ENCODE data around the gene SEMA3D. TPM values are rescaled to one million over a fixed set of nuclear protein-coding genes. Genes with fewer than 3 reads are reported as not detected.

The SEMA3D gene
- total RNA-seq, 1 experiment from 2014 or later: 1.4 TPM

GRCh38 chr7:84970670-84971069 lies 216.2 kb downstream of the SEMA3D start:
- TF ChIP-seq EZH2 (IDR thresholded peaks at IDR 0.05) (no peak), YY1 (IDR thresholded peaks at IDR 0.05; ENCODE audit: extremely low read depth, insufficient replicate concordance, low read depth, low read length) (no peak), CEBPB (IDR thresholded peaks at IDR 0.05; ENCODE audit: low read depth) (no peak), CBX3 (IDR thresholded peaks at IDR 0.05; ENCODE audit: low read depth) (no peak), ELF1 (IDR thresholded peaks at IDR 0.05; ENCODE audit: borderline replicate concordance, low read depth) (no peak), SP1 (IDR thresholded peaks at IDR 0.05; ENCODE audit: low read depth) (no peak), ZFX (IDR thresholded peaks at IDR 0.05) (no peak), POLR2A (IDR thresholded peaks at IDR 0.05; ENCODE audit: borderline replicate concordance, extremely low read depth, insufficient read depth, insufficient read length) (no peak), EGR1 (IDR thresholded peaks at IDR 0.05; ENCODE audit: low read depth) (no peak), JUND (IDR thresholded peaks at IDR 0.05) (no peak), MAX (IDR thresholded peaks at IDR 0.05) (no peak), EZH2phosphoT487 (IDR thresholded peaks at IDR 0.05; ENCODE audit: borderline replicate concordance) (no peak), RAD21 (IDR thresholded peaks at IDR 0.05; ENCODE audit: low read depth) (no peak), REST (IDR thresholded peaks at IDR 0.05; ENCODE audit: low read depth) (no peak), CTCF (IDR thresholded peaks at IDR 0.05 in 2 of 3, conservative IDR thresholded peaks at IDR 0.05 in 1 of 3; ENCODE audit: borderline replicate concordance in 1 of 3, insufficient read depth in 1 of 3, low read depth in 2 of 3, low read length in 2 of 3) (no peak), FOSL1 (IDR thresholded peaks at IDR 0.05; ENCODE audit: low read depth) (no peak), ZBTB33 (IDR thresholded peaks at IDR 0.05; ENCODE audit: extremely low read depth, insufficient replicate concordance, low read length) (no peak)
- no peak overlapping the region for H3K4me2 ChIP-seq (ENCODE audit: low read length)
- no peak overlapping the region for H2AFZ ChIP-seq (ENCODE audit: low read depth, low read length, poor library complexity, severe bottlenecking)
- H3K4me1 ChIP-seq (ENCODE audit: control insufficient read depth in 1 of 2, insufficient read depth in 2 of 2, low read length in 2 of 2): no peaks in the 10 kb centered on the region
- DNase-seq (ENCODE audit: low read depth, low spot score) (no peak), ATAC-seq (no peak)
- H3K36me3 ChIP-seq (ENCODE audit: control insufficient read depth in 1 of 2, insufficient read depth in 2 of 2, low read length in 2 of 2): no peaks in the 10 kb centered on the region
- ChIA-PET CTCF (no interaction called here), RAD21 (ENCODE audit: low non-redundant PET in 1 of 2, low total read pairs in 2 of 2, uncharacterized antibody in 2 of 2, unreplicated experiment in 2 of 2) (no interaction called here), POLR2A (no interaction called here)
- H3K9me2 ChIP-seq (ENCODE audit: insufficient read depth): no peaks in the 10 kb centered on the region
- no peak overlapping the region for H3K27ac ChIP-seq (ENCODE audit: low read depth, low read length)
- H3K4me3 ChIP-seq (replicated peaks in 1 of 2; ENCODE audit: low read depth in 1 of 2, low read length in 2 of 2): no peak overlapping the region
- H3K27me3 ChIP-seq (ENCODE audit: insufficient read depth, low read length): no peaks in the 10 kb centered on the region
- no peaks in the 10 kb centered on the region for H3K9me3 ChIP-seq (ENCODE audit: control insufficient read depth in 1 of 2, insufficient read depth in 1 of 2, low read depth in 1 of 2, low read length in 2 of 2)
- no peaks in the 10 kb centered on the region for H4K20me1 ChIP-seq (ENCODE audit: insufficient read depth)
- no TSS peak for BruUV-seq (replicated peaks)
- no peak overlapping the region for H3K9ac ChIP-seq (ENCODE audit: low read length)
- intact Hi-C loops (cut with micrococcal nuclease): no loop called here
- H3K79me2 ChIP-seq (ENCODE audit: insufficient read depth, low read length): no peaks in the 10 kb centered on the region
